Mesenchymal stem cell (in vitro differentiated cells and primary cell): ENCODE measurements around the gene PRKAA2. TPM values are rescaled to one million over a fixed set of nuclear protein-coding genes. Genes with fewer than 3 reads are reported as not detected.
A peak's percentile ranks its signal among the peaks of the same experiment; 100 is the strongest.
"Not testable (repeated sequence)": the region's sequence is repeated elsewhere in the genome, so short reads cannot be mapped to it uniquely, and the experiment has no call there.

ENCODE experiments used
- DNase-seq: peaks from one replicate; pipeline ENCODE4 v3.0.0-alpha.2; 2013
- H2AFZ ChIP-seq: one replicate; pipeline ENCODE4 v1.6.1; 2013; ENCODE audit warnings: low read depth, mild to moderate bottlenecking, control low read depth, inconsistent platforms, low read length, moderate library complexity
- H2AK5ac ChIP-seq: 2 replicates; pipeline ENCODE4 v1.6.1; 2013; ENCODE audit warnings: low read length, moderate library complexity, mild to moderate bottlenecking, inconsistent platforms; ENCODE audit not compliant: severe bottlenecking
- H2BK120ac ChIP-seq: one replicate; pipeline ENCODE4 v1.6.1; 2013; ENCODE audit warnings: low read depth, mild to moderate bottlenecking, inconsistent platforms, low read length, moderate library complexity
- H2BK12ac ChIP-seq, 2 experiments: one replicate each; pipeline ENCODE4 v1.6.1; 2013; ENCODE audit warnings: inconsistent platforms in 2 of 2, low read length in 2 of 2, mild to moderate bottlenecking in 2 of 2, moderate library complexity in 2 of 2, control low read depth in 1 of 2
- H2BK15ac ChIP-seq: one replicate; pipeline ENCODE4 v1.6.1; 2013; ENCODE audit warnings: mild to moderate bottlenecking, low read depth, inconsistent platforms; ENCODE audit not compliant: poor library complexity, severe bottlenecking
- H2BK5ac ChIP-seq: 2 replicates; pipeline ENCODE4 v1.6.1; 2013; ENCODE audit warnings: low read depth, mild to moderate bottlenecking, low read length, control low read depth, inconsistent platforms; ENCODE audit not compliant: poor library complexity, severe bottlenecking
- H3K14ac ChIP-seq, 2 experiments: one replicate each; pipeline ENCODE4 v1.6.1; 2013; ENCODE audit warnings: inconsistent platforms in 2 of 2, low read length in 2 of 2, control low read depth in 1 of 2, mild to moderate bottlenecking in 1 of 2, moderate library complexity in 1 of 2
- H3K18ac ChIP-seq, 2 experiments: one replicate each; pipeline ENCODE4 v1.6.1; 2013; ENCODE audit warnings: inconsistent platforms in 2 of 2, low read length in 2 of 2, control low read depth in 1 of 2, low read depth in 1 of 2, mild to moderate bottlenecking in 1 of 2
- H3K23ac ChIP-seq, 2 experiments: one replicate each; pipeline ENCODE4 v1.6.1; 2013; ENCODE audit warnings: inconsistent platforms in 2 of 2, low read length in 2 of 2, mild to moderate bottlenecking in 2 of 2, moderate library complexity in 2 of 2, control low read depth in 1 of 2
- H3K27ac ChIP-seq: 2 replicates; pipeline ENCODE4 v1.5.1; 2013; ENCODE audit warnings: mild to moderate bottlenecking, moderate library complexity, low read length, control low read depth, inconsistent platforms; ENCODE audit not compliant: poor library complexity, severe bottlenecking
- H3K27me3 ChIP-seq, 2 experiments: 2 replicates each; pipeline versions ENCODE4 v1.6.1 to v1.7.0; 2013; ENCODE audit warnings: low read length in 2 of 2, mild to moderate bottlenecking in 2 of 2, moderate library complexity in 2 of 2, control low read depth in 1 of 2, inconsistent platforms in 1 of 2; ENCODE audit not compliant: control insufficient read depth in 1 of 2, insufficient read depth in 1 of 2
- H3K36me3 ChIP-seq, 2 experiments: 2 replicates each; pipeline versions ENCODE4 v1.6.1 to v1.7.0; 2013; ENCODE audit warnings: low read length in 2 of 2, control low read depth in 1 of 2, inconsistent platforms in 1 of 2, low read depth in 1 of 2, mild to moderate bottlenecking in 1 of 2; ENCODE audit not compliant: insufficient read depth in 2 of 2, control insufficient read depth in 1 of 2
- H3K4ac ChIP-seq, 2 experiments: one replicate each; pipeline ENCODE4 v1.6.1; 2013; ENCODE audit warnings: inconsistent platforms in 2 of 2, low read length in 2 of 2, mild to moderate bottlenecking in 2 of 2, moderate library complexity in 2 of 2, control low read depth in 1 of 2, low read depth in 1 of 2
- H3K4me1 ChIP-seq: 2 replicates; pipeline ENCODE4 v1.6.1; 2013; ENCODE audit warnings: low read depth, low read length, control low read depth; ENCODE audit not compliant: control insufficient read depth, insufficient read depth
- H3K4me2 ChIP-seq: 2 replicates; pipeline ENCODE4 v1.6.1; 2013; ENCODE audit warnings: low read length, mild to moderate bottlenecking, inconsistent platforms; ENCODE audit not compliant: poor library complexity, severe bottlenecking
- H3K4me3 ChIP-seq, 2 experiments: 2 replicates each; pipeline versions ENCODE4 v1.5.1 to v1.7.0; 2013; ENCODE audit warnings: low read length in 2 of 2, mild to moderate bottlenecking in 2 of 2, control low read depth in 1 of 2, low read depth in 1 of 2; ENCODE audit not compliant: insufficient read depth in 1 of 2
- H3K79me1 ChIP-seq: replicated peaks from 2 replicates; pipeline ENCODE4 v1.6.1; 2013; ENCODE audit warnings: mild to moderate bottlenecking, control low read depth, low read length, inconsistent platforms; ENCODE audit not compliant: poor library complexity, severe bottlenecking
- H3K9ac ChIP-seq: 2 replicates; pipeline ENCODE4 v1.7.0; 2013; ENCODE audit warnings: mild to moderate bottlenecking, low read length, moderate library complexity
- H3K9me3 ChIP-seq: 2 replicates; pipeline ENCODE4 v1.7.0; 2013; ENCODE audit warnings: mild to moderate bottlenecking, low read length; ENCODE audit not compliant: control insufficient read depth
- H4K8ac ChIP-seq: one replicate; pipeline ENCODE4 v1.6.1; 2013; ENCODE audit warnings: inconsistent platforms, mild to moderate bottlenecking, low read length, moderate library complexity
- H4K91ac ChIP-seq: one replicate; pipeline ENCODE4 v1.6.1; 2013; ENCODE audit warnings: mild to moderate bottlenecking, low read length, inconsistent platforms
- WGBS: methylation state at CpG from one replicate; pipeline ENCODE4 v1.1.7; 2013; ENCODE audit warnings: mixed read lengths; 5-methylcytosine and 5-hydroxymethylcytosine counted together
- polyA plus RNA-seq, 2 experiments: library from polyadenylated mRNA; stranded (reverse); fragments of 200-250 nt; gene quantifications; one replicate each; pipeline ENCODE4 v1.2.3, GENCODE V29; 2013

Gene PRKAA2
- 2.5 TPM for polyA plus RNA-seq (2013, experiment 1 of 2)
- 2.5 TPM for polyA plus RNA-seq (2013, experiment 2 of 2)

DNA sequence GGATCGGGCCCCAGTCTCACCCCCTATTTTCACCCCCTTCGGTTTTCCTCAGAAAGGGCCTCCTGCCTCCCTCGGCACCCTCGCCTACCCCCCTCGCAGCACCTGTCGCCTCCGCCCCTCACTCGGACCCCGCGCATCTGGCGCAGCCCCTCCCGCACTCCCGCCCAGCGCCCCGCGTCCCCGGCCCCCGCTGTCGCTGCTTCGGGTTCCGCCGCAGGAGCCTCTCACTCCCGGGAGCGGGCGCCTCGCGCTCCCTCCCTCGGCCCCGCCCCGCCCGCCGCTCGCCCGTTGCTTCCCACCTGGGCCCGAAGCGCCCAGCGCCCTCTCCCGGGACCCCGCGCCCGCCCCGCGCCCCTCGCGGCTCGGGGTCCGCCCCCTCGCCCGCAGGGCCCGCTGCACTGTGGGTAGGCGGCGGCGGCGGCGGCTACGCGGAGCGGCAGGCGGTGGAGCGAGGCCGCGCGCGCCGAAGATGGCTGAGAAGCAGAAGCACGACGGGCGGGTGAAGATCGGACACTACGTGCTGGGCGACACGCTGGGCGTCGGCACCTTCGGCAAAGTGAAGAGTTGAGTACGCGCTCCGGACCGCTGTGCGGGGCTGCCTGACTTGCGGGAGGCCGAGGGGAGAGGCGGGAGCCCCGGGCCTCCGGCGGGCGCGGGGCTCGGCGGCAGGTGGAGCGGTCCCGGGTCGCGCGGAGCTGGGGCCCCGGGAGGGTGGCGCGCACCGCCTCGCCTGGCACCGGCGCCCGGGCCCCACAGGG, at the start of gene PRKAA2:
Gene PRKAA2, plus strand, starts transcription at position 396 of the 758 bp plus-strand sequence. Its CDS starts 74 bp downstream, at position 470.
- Histone ChIP-seq H3K23ac (peak within 1 kb of the TSS in 1 of 2 experiments; percentile 72), H2AFZ (peak within 1 kb of the TSS; percentile 80), H3K14ac (peak within 1 kb of the TSS in 1 of 2 experiments; percentile 95), H3K4me2 (peak within 1 kb of the TSS; percentile 66), H2BK15ac (peak within 1 kb of the TSS; percentile 90), H3K36me3 (no peaks in the 10 kb centered on the region), H2BK12ac (peak within 1 kb of the TSS in 1 of 2 experiments; percentile 71), H3K9ac (peak within 1 kb of the TSS; percentile 81), H3K4ac (peak within 1 kb of the TSS in 1 of 2 experiments; percentile 32), H2AK5ac (no peak within 1 kb of the TSS), H4K8ac (peak within 1 kb of the TSS; percentile 88), H3K4me3 (peak within 1 kb of the TSS; percentile 80 to 91), H2BK120ac (peak within 1 kb of the TSS; percentile 73), H3K27me3 (no peaks in the 10 kb centered on the region), H3K4me1 (no peaks in the 10 kb centered on the region), H3K9me3 (no peaks in the 10 kb centered on the region), H4K91ac (peak within 1 kb of the TSS; percentile 75), H3K27ac (peak within 1 kb of the TSS; percentile 71), H3K18ac (peak within 1 kb of the TSS; percentile 62 to 83), H3K79me1 (peaks cover 3% of the 10 kb centered on the region), H2BK5ac (peak within 1 kb of the TSS; percentile 57)
- peak; percentile 56 for DNase-seq
- 1% methylated on average over 86 of the region's 103 CpGs for WGBS

DNA sequence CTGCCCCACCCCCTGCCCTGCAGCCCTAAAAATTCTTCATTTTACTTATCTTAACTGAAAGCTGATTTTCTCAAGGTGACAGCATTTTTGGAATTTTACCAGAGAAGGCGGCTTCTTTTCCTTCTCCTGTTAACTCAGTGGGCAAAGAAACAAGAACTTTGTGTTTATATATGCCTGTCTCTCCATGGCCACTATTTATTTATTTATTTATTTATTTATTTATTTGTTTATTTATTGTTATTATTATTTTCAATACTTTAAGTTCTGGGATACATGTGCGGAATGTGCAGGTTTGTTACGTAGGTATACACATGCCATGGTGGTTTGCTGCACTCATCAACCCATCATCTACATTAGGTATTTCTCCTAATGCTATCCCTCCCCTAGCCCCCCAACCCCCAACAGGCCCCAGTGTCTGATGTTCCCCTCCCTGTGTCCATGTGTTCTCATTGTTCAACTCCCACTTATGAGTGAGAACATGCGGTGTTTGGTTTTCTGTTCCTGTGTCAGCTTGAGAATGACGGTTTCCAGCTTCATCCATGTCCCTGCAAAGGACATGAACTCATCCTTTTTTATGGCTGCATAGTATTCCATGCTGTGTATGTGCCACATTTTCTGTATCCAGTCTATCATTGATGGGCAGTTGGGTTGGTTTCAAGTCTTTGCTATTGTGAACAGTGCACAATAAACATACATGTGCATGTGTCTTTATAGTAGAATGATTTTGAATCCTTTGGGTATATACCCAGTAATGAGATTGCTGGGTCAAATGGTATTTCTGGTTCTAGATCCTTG, 49.5 kb upstream of the PRKAA2 start:
- not testable (repeated sequence) for H2BK5ac ChIP-seq, H3K4ac ChIP-seq, H4K8ac ChIP-seq, H3K14ac ChIP-seq, H4K91ac ChIP-seq, H3K18ac ChIP-seq, H3K9me3 ChIP-seq, H3K4me2 ChIP-seq, H3K4me1 ChIP-seq, H3K4me3 ChIP-seq, H2BK12ac ChIP-seq, H3K36me3 ChIP-seq, H3K23ac ChIP-seq, DNase-seq, H3K27me3 ChIP-seq, H3K79me1 ChIP-seq, H2BK120ac ChIP-seq, H2AFZ ChIP-seq, H2AK5ac ChIP-seq, H2BK15ac ChIP-seq, H3K27ac ChIP-seq, H3K9ac ChIP-seq
- WGBS: 83% methylated on average over 3 of the region's 5 CpGs

DNA sequence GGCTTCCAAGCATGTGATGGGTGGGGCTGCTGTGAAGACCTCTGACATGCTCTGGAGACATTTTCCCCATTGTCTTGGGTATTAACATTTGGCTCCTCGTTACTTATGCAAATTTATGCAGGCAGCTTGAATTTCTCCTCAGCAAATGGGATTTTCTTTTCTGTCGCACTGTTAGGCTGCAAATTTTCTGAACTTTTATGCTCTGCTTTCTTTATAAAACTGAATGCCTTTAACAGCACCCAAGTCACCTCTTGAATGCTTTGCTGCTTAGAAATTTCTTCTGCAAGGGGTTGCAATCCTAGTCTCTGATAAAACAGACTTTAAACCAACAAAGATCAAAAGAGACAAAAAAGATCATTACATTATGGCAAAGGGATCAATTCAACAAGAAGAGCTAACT, 35.0 kb upstream of the PRKAA2 start:
- not testable (repeated sequence) for H2AK5ac ChIP-seq, H3K27ac ChIP-seq, H3K18ac ChIP-seq, H2BK5ac ChIP-seq, H3K4me2 ChIP-seq, H3K9me3 ChIP-seq, H3K9ac ChIP-seq, H3K14ac ChIP-seq, H2BK120ac ChIP-seq, H4K8ac ChIP-seq, H3K23ac ChIP-seq, H3K36me3 ChIP-seq, H2AFZ ChIP-seq, H3K4me1 ChIP-seq, H4K91ac ChIP-seq, H3K27me3 ChIP-seq, H3K79me1 ChIP-seq, H2BK15ac ChIP-seq, H3K4ac ChIP-seq, H3K4me3 ChIP-seq, H2BK12ac ChIP-seq, DNase-seq
- 53% methylated on average over 2 of the region's 2 CpGs for WGBS

DNA sequence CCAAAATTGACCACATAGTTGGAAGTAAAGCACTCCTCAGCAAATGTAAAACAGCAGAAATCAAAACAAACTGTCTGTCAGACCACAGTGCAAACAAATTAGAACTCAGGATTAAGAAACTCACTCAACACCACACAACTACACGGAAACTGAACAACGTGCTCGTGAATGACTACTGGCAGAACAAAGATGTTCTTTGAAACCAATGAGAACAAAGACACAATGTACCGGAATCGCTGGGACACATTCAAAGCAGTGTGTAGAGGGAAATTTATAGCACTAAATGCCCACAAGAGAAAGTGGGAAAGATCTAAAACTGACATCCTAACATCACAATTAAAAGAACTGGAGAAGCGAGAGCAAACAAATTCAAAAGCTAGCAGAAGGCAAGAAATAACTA, 34.3 kb upstream of the PRKAA2 start:
- not testable (repeated sequence) for H3K14ac ChIP-seq, H3K36me3 ChIP-seq, H3K23ac ChIP-seq, H2AFZ ChIP-seq, H3K4me1 ChIP-seq, H2AK5ac ChIP-seq, H3K27me3 ChIP-seq, H3K4me2 ChIP-seq, DNase-seq, H2BK5ac ChIP-seq, H3K27ac ChIP-seq, H3K79me1 ChIP-seq, H3K4ac ChIP-seq, H2BK120ac ChIP-seq, H4K91ac ChIP-seq, H2BK15ac ChIP-seq, H3K18ac ChIP-seq, H2BK12ac ChIP-seq, H3K4me3 ChIP-seq, H4K8ac ChIP-seq, H3K9me3 ChIP-seq, H3K9ac ChIP-seq
- WGBS: 86% methylated on average over 5 of the region's 6 CpGs
